GM21447 (cell line): ENCODE measurements around the gene TMED7.

ENCODE experiments used
- ATAC-seq: cut with Tn5 transposase; IDR thresholded peaks from one replicate; pipeline ENCODE4 v1.9.1; 2021; ENCODE audit not compliant: unreplicated experiment

TMED7 gene

GRCh38 chr5:115584501-115584900 lies 41.3 kb downstream of the TMED7 start:
- ATAC-seq = no peak

GRCh38 chr5:115583474-115583873 lies 42.4 kb downstream of the TMED7 start:
- ATAC-seq = no peak

GRCh38 chr5:115580941-115581340 lies 44.9 kb downstream of the TMED7 start:
- no peak for ATAC-seq

- ATAC-seq = peak; percentile 64
Observed at GRCh38 chr5:115579747-115580173, 46.1 kb downstream of the TMED7 start.

- ATAC-seq = no peak
Observed at GRCh38 chr5:115579216-115579615, 46.6 kb downstream of the TMED7 start.

GRCh38 chr5:115578657-115579056 lies 47.2 kb downstream of the TMED7 start:
- peak; percentile 62 for ATAC-seq

- no peak for ATAC-seq
Observed at GRCh38 chr5:115577741-115578140, 48.1 kb downstream of the TMED7 start.

GRCh38 chr5:115577329-115577728 lies 48.5 kb downstream of the TMED7 start:
- ATAC-seq = no peak

- no peak for ATAC-seq
Observed at GRCh38 chr5:115575167-115576070, 50.4 kb downstream of the TMED7 start.

- no peak for ATAC-seq
Observed at GRCh38 chr5:115573133-115573532, 52.7 kb downstream of the TMED7 start.

- ATAC-seq = no peak
Observed at GRCh38 chr5:115571441-115571878, 54.4 kb downstream of the TMED7 start.

GRCh38 chr5:115568668-115569067 lies 57.2 kb downstream of the TMED7 start:
- ATAC-seq = no peak

- no peak for ATAC-seq
Observed at GRCh38 chr5:115565233-115565632, 60.6 kb downstream of the TMED7 start.
